IPS-18a (cell line): Measurements from ENCODE around the gene ZBED3.
"Not testable (repeated sequence)": the region's sequence is repeated elsewhere in the genome, so short reads cannot be mapped to it uniquely, and the experiment has no call there.

ENCODE experiments used
- H3K27ac ChIP-seq: one replicate; pipeline ENCODE4 v1.5.1; 2013; ENCODE audit warnings: low read length
- H3K27me3 ChIP-seq: one replicate; pipeline ENCODE4 v1.6.1; 2013; ENCODE audit warnings: mild to moderate bottlenecking, low read length; ENCODE audit not compliant: control insufficient read depth, insufficient read depth
- H3K36me3 ChIP-seq: one replicate; pipeline ENCODE4 v1.6.1; 2013; ENCODE audit warnings: low read depth, low read length; ENCODE audit not compliant: control insufficient read depth
- H3K4me1 ChIP-seq: one replicate; pipeline ENCODE4 v1.6.1; 2013; ENCODE audit warnings: low read depth, low read length; ENCODE audit not compliant: control insufficient read depth
- H3K4me3 ChIP-seq: one replicate; pipeline ENCODE4 v1.5.1; 2013; ENCODE audit warnings: low read length
- H3K9ac ChIP-seq: one replicate; pipeline ENCODE4 v1.6.1; 2013; ENCODE audit warnings: mild to moderate bottlenecking, low read length, moderate library complexity
- H3K9me3 ChIP-seq: one replicate; pipeline ENCODE4 v1.6.1; 2013; ENCODE audit warnings: low read depth, low read length; ENCODE audit not compliant: control insufficient read depth

ZBED3 gene

GRCh38 chr5:77103457-77103856, 16.4 kb upstream of the ZBED3 start:
- no peaks in the 10 kb centered on the region for H3K9me3 ChIP-seq
- no peaks in the 10 kb centered on the region for H3K27me3 ChIP-seq
- peaks cover 6% of the 10 kb centered on the region for H3K36me3 ChIP-seq
- no peak overlapping the region for H3K27ac ChIP-seq
- no peak overlapping the region for H3K9ac ChIP-seq
- H3K4me3 ChIP-seq: no peak overlapping the region
- H3K4me1 ChIP-seq: no peaks in the 10 kb centered on the region

GRCh38 chr5:77102549-77102948, 15.5 kb upstream of the ZBED3 start:
- Histone ChIP-seq H3K4me1 (no peaks in the 10 kb centered on the region), H3K9me3 (no peaks in the 10 kb centered on the region), H3K36me3 (peaks cover 6% of the 10 kb centered on the region)

GRCh38 chr5:77101298-77101697, 14.2 kb upstream of the ZBED3 start:
- Histone ChIP-seq H3K36me3 (peaks cover 6% of the 10 kb centered on the region), H3K27me3 (no peaks in the 10 kb centered on the region), H3K9me3 (no peaks in the 10 kb centered on the region), H3K4me1 (no peaks in the 10 kb centered on the region), H3K27ac (no peak overlapping the region), H3K4me3 (no peak overlapping the region), H3K9ac (no peak overlapping the region)

More at GRCh38 chr5:77102549-77102948, 15.5 kb upstream of the ZBED3 start:
- Histone ChIP-seq H3K27ac (no peak overlapping the region), H3K27me3 (no peaks in the 10 kb centered on the region), H3K4me3 (no peak overlapping the region), H3K9ac (no peak overlapping the region)

- no peak overlapping the region for H3K27ac ChIP-seq
- no peaks in the 10 kb centered on the region for H3K4me1 ChIP-seq
- H3K9me3 ChIP-seq: no peaks in the 10 kb centered on the region
- H3K27me3 ChIP-seq: no peaks in the 10 kb centered on the region
- H3K9ac ChIP-seq: no peak overlapping the region
- H3K36me3 ChIP-seq: no peaks in the 10 kb centered on the region
- no peak overlapping the region for H3K4me3 ChIP-seq
Measured at GRCh38 chr5:77095189-77095588, 8.1 kb upstream of the ZBED3 start.

GRCh38 chr5:77087484-77088261, 588 bp upstream of the ZBED3 start:
- Histone ChIP-seq H3K27me3 (no peaks in the 10 kb centered on the region), H3K4me3 (peak overlapping the region; percentile 71), H3K4me1 (peaks cover 17% of the 10 kb centered on the region), H3K36me3 (no peaks in the 10 kb centered on the region), H3K27ac (peak overlapping the region; percentile 79), H3K9ac (peak overlapping the region; percentile 91), H3K9me3 (no peaks in the 10 kb centered on the region)

- Histone ChIP-seq H3K9ac (peak overlapping the region; percentile 91), H3K27ac (peak overlapping the region; percentile 79), H3K9me3 (no peaks in the 10 kb centered on the region), H3K27me3 (no peaks in the 10 kb centered on the region), H3K36me3 (no peaks in the 10 kb centered on the region), H3K4me3 (peak overlapping the region; percentile 71), H3K4me1 (peaks cover 17% of the 10 kb centered on the region)
Measured at GRCh38 chr5:77086368-77086688, 757 bp downstream of the ZBED3 start.

- no peak overlapping the region for H3K4me3 ChIP-seq
- H3K27me3 ChIP-seq: peaks cover 8% of the 10 kb centered on the region
- H3K9me3 ChIP-seq: no peaks in the 10 kb centered on the region
- H3K4me1 ChIP-seq: peaks cover 17% of the 10 kb centered on the region
- H3K36me3 ChIP-seq: no peaks in the 10 kb centered on the region
- no peak overlapping the region for H3K9ac ChIP-seq
- no peak overlapping the region for H3K27ac ChIP-seq
Measured at GRCh38 chr5:77083088-77083487, 4.0 kb downstream of the ZBED3 start.

- H3K36me3 ChIP-seq: no peaks in the 10 kb centered on the region
- no peak overlapping the region for H3K9ac ChIP-seq
- H3K27me3 ChIP-seq: peaks cover 11% of the 10 kb centered on the region
- no peak overlapping the region for H3K4me3 ChIP-seq
- peaks cover 13% of the 10 kb centered on the region for H3K4me1 ChIP-seq
- H3K9me3 ChIP-seq: no peaks in the 10 kb centered on the region
- no peak overlapping the region for H3K27ac ChIP-seq
Measured at GRCh38 chr5:77082280-77082679, 4.8 kb downstream of the ZBED3 start.

- Histone ChIP-seq H3K4me1 (peaks cover 9% of the 10 kb centered on the region), H3K9me3 (no peaks in the 10 kb centered on the region), H3K36me3 (no peaks in the 10 kb centered on the region), H3K9ac (no peak overlapping the region), H3K4me3 (no peak overlapping the region), H3K27me3 (peaks cover 21% of the 10 kb centered on the region), H3K27ac (no peak overlapping the region)
Measured at GRCh38 chr5:77080905-77081304, 6.2 kb downstream of the ZBED3 start.

GRCh38 chr5:77080479-77080878, 6.6 kb downstream of the ZBED3 start:
- not testable (repeated sequence) for H3K9ac ChIP-seq, H3K36me3 ChIP-seq, H3K27ac ChIP-seq, H3K4me1 ChIP-seq, H3K9me3 ChIP-seq, H3K4me3 ChIP-seq
- peaks cover 21% of the 10 kb centered on the region for H3K27me3 ChIP-seq

- Histone ChIP-seq H3K27me3 (peaks cover 21% of the 10 kb centered on the region), H3K9ac (no peak overlapping the region), H3K27ac (no peak overlapping the region), H3K4me1 (peaks cover 5% of the 10 kb centered on the region), H3K4me3 (peak overlapping the region; percentile 54), H3K9me3 (no peaks in the 10 kb centered on the region), H3K36me3 (no peaks in the 10 kb centered on the region)
Measured at GRCh38 chr5:77077829-77078176, 9.3 kb downstream of the ZBED3 start.
